Mesodermal cell (in vitro differentiated cells): ENCODE results near the gene AMBRA1.

ENCODE experiments used
- H3K27ac ChIP-seq: 2 replicates; pipeline ENCODE4 v1.7.0; 2013; ENCODE audit warnings: mild to moderate bottlenecking, low read depth, low read length, moderate library complexity; ENCODE audit not compliant: severe bottlenecking
- H3K36me3 ChIP-seq: 2 replicates; pipeline ENCODE4 v1.7.1; 2013; ENCODE audit warnings: mild to moderate bottlenecking, low read length, moderate library complexity; ENCODE audit not compliant: control insufficient read depth, insufficient read depth
- H3K4me1 ChIP-seq: one replicate; pipeline ENCODE4 v1.7.1; 2013; ENCODE audit warnings: mild to moderate bottlenecking, low read length; ENCODE audit not compliant: insufficient read depth, control insufficient read depth, poor library complexity, severe bottlenecking
- H3K4me3 ChIP-seq: 2 replicates; pipeline ENCODE4 v1.7.0; 2013; ENCODE audit warnings: low read length, control low read depth, mild to moderate bottlenecking; ENCODE audit not compliant: insufficient read depth, poor library complexity, severe bottlenecking; ENCODE audit errors: extremely low read depth
- H3K9me3 ChIP-seq: 2 replicates; pipeline ENCODE4 v1.7.1; 2013; ENCODE audit warnings: mild to moderate bottlenecking, low read length, moderate library complexity; ENCODE audit not compliant: control insufficient read depth
- WGBS, 2 experiments: methylation state at CpG; one replicate each; pipeline ENCODE4 v1.1.5; 2013; ENCODE audit warnings: missing lambda C conversion rate in 2 of 2; ENCODE audit not compliant: insufficient coverage in 2 of 2; 5-methylcytosine and 5-hydroxymethylcytosine counted together

Gene AMBRA1

GRCh38 chr11:46480909-46481308 is 112.9 kb downstream of the AMBRA1 start:
- H3K27ac ChIP-seq = peak overlapping the region; percentile 43
- peaks cover 5% of the 10 kb centered on the region for H3K36me3 ChIP-seq
- peaks cover 2% of the 10 kb centered on the region for H3K4me1 ChIP-seq
- H3K9me3 ChIP-seq = no peaks in the 10 kb centered on the region
- no peak overlapping the region for H3K4me3 ChIP-seq
- 40 to 94% methylated on average over 2 of the region's 3 CpGs for WGBS, 2 experiments

GRCh38 chr11:46480166-46480726 is 113.6 kb downstream of the AMBRA1 start:
- Histone ChIP-seq H3K9me3 (no peaks in the 10 kb centered on the region), H3K4me3 (no peak overlapping the region), H3K27ac (no peak overlapping the region), H3K4me1 (peaks cover 2% of the 10 kb centered on the region), H3K36me3 (peaks cover 5% of the 10 kb centered on the region)
- WGBS, 2 experiments = 100% methylated on average over 1 of the region's 2 CpGs

- Histone ChIP-seq H3K4me1 (peaks cover 2% of the 10 kb centered on the region), H3K9me3 (no peaks in the 10 kb centered on the region), H3K36me3 (peaks cover 5% of the 10 kb centered on the region), H3K27ac (no peak overlapping the region), H3K4me3 (no peak overlapping the region)
- whole genome bisulfite sequencing, 2 experiments = 92 to 100% methylated on average over 4 to 7 of the region's 7 CpGs
Measured at GRCh38 chr11:46479601-46480000, 114.2 kb downstream of the AMBRA1 start.

- WGBS, 2 experiments = no CpG with 5 or more reads among the region's 1 CpG
- H3K27ac ChIP-seq = no peak overlapping the region
Measured at GRCh38 chr11:46478196-46478595, 115.6 kb downstream of the AMBRA1 start.

GRCh38 chr11:46477136-46477535 is 116.7 kb downstream of the AMBRA1 start:
- no peak overlapping the region for H3K27ac ChIP-seq
- no peaks in the 10 kb centered on the region for H3K36me3 ChIP-seq
- WGBS, 2 experiments = no CpG with 5 or more reads among the region's 1 CpG
- H3K4me1 ChIP-seq = peaks cover 13% of the 10 kb centered on the region
- H3K9me3 ChIP-seq = no peaks in the 10 kb centered on the region
- no peak overlapping the region for H3K4me3 ChIP-seq

More at GRCh38 chr11:46478196-46478595, 115.6 kb downstream of the AMBRA1 start:
- Histone ChIP-seq H3K4me3 (no peak overlapping the region), H3K36me3 (peaks cover 3% of the 10 kb centered on the region), H3K9me3 (no peaks in the 10 kb centered on the region), H3K4me1 (peaks cover 6% of the 10 kb centered on the region)

GRCh38 chr11:46475926-46476545 is 117.8 kb downstream of the AMBRA1 start:
- no peak overlapping the region for H3K27ac ChIP-seq
- peaks cover 10% of the 10 kb centered on the region for H3K4me1 ChIP-seq
- 96 to 100% methylated on average over 2 to 3 of the region's 5 CpGs for WGBS, 2 experiments
- no peak overlapping the region for H3K4me3 ChIP-seq
- H3K36me3 ChIP-seq = no peaks in the 10 kb centered on the region
- no peaks in the 10 kb centered on the region for H3K9me3 ChIP-seq

GRCh38 chr11:46475051-46475925 is 118.5 kb downstream of the AMBRA1 start:
- H3K4me1 ChIP-seq = peaks cover 18% of the 10 kb centered on the region
- H3K36me3 ChIP-seq = no peaks in the 10 kb centered on the region
- no peak overlapping the region for H3K4me3 ChIP-seq
- whole genome bisulfite sequencing, 2 experiments = 93 to 100% methylated on average over 3 to 4 of the region's 7 CpGs
- no peaks in the 10 kb centered on the region for H3K9me3 ChIP-seq
- H3K27ac ChIP-seq = no peak overlapping the region

GRCh38 chr11:46472662-46472994 is 121.2 kb downstream of the AMBRA1 start:
- no peak overlapping the region for H3K4me3 ChIP-seq
- H3K4me1 ChIP-seq = peaks cover 18% of the 10 kb centered on the region
- 83 to 100% methylated on average over 1 of the region's 1 CpG for WGBS, 2 experiments
- peaks cover 10% of the 10 kb centered on the region for H3K36me3 ChIP-seq
- H3K9me3 ChIP-seq = no peaks in the 10 kb centered on the region
- H3K27ac ChIP-seq = peak overlapping the region; percentile 55

- Histone ChIP-seq H3K9me3 (no peaks in the 10 kb centered on the region), H3K36me3 (peaks cover 11% of the 10 kb centered on the region), H3K27ac (no peak overlapping the region), H3K4me3 (no peak overlapping the region), H3K4me1 (peaks cover 18% of the 10 kb centered on the region)
- WGBS, 2 experiments = 85% methylated on average over 1 of the region's 5 CpGs; no CpG with 5 or more reads in 1 of the 2 experiments
Measured at GRCh38 chr11:46471943-46472661, 121.7 kb downstream of the AMBRA1 start.

- Histone ChIP-seq H3K9me3 (no peaks in the 10 kb centered on the region), H3K27ac (no peak overlapping the region), H3K36me3 (peaks cover 11% of the 10 kb centered on the region), H3K4me3 (no peak overlapping the region), H3K4me1 (peaks cover 18% of the 10 kb centered on the region)
- WGBS, 2 experiments = 93 to 100% methylated on average over 1 to 4 of the region's 4 CpGs
Measured at GRCh38 chr11:46469926-46470325, 123.9 kb downstream of the AMBRA1 start.
